GM23338 (cell line): ENCODE data around the gene GSTT4. TPM values are rescaled to one million over a fixed set of nuclear protein-coding genes. Genes with fewer than 3 reads are reported as not detected.
A peak's percentile ranks its signal among the peaks of the same experiment; 100 is the strongest.

Experiments used
- ATAC-seq: fragments of 200-7000 bp; cut with Tn5 transposase; 3 replicates; pipeline ENCODE4 v1.9.1; 2020
- DNase-seq: peaks from one replicate; pipeline ENCODE4 v3.0.0-alpha.2; 2015; ENCODE audit warnings: low spot score
- H2AFZ ChIP-seq: fragments of 200-600 bp; sonication (generic); 2 replicates; pipeline ENCODE4 v1.8.0; 2016; ENCODE audit warnings: antibody characterized with exemption, mild to moderate bottlenecking, moderate library complexity
- H3F3A ChIP-seq: fragments of 200-600 bp; sonication (generic); replicated peaks from 2 replicates; pipeline ENCODE4 v1.8.0; 2017; ENCODE audit warnings: antibody characterized with exemption, mixed run types, low read depth
- H3K27ac ChIP-seq: fragments of 200-600 bp; sonication (generic); 2 replicates; pipeline ENCODE4 v1.6.1; 2016; ENCODE audit warnings: low read depth
- H3K27me3 ChIP-seq: fragments of 200-600 bp; sonication (generic); 2 replicates; pipeline ENCODE4 v1.8.0; 2016; ENCODE audit warnings: mild to moderate bottlenecking, mixed run types, moderate library complexity; ENCODE audit not compliant: insufficient read depth
- H3K36me3 ChIP-seq: fragments of 200-600 bp; sonication (generic); 2 replicates; pipeline ENCODE4 v1.8.0; 2016; ENCODE audit warnings: mild to moderate bottlenecking; ENCODE audit not compliant: insufficient read depth
- H3K4me1 ChIP-seq: fragments of 200-600 bp; sonication (generic); 2 replicates; pipeline ENCODE4 v1.8.0; 2016; ENCODE audit warnings: mild to moderate bottlenecking, moderate library complexity; ENCODE audit not compliant: insufficient read depth
- H3K4me2 ChIP-seq: fragments of 200-600 bp; sonication (generic); 2 replicates; pipeline ENCODE4 v1.7.1; 2017; ENCODE audit warnings: mixed run types
- H3K4me3 ChIP-seq: fragments of 200-600 bp; sonication (generic); 2 replicates; pipeline ENCODE4 v1.6.1; 2016; ENCODE audit warnings: mixed run types
- H3K79me2 ChIP-seq: fragments of 200-600 bp; sonication (generic); replicated peaks from 2 replicates; pipeline ENCODE4 v1.8.0; 2017; ENCODE audit warnings: mild to moderate bottlenecking; ENCODE audit not compliant: insufficient read depth
- H3K9me2 ChIP-seq: fragments of 200-600 bp; sonication (generic); 2 replicates; pipeline ENCODE4 v1.8.0; 2017; ENCODE audit not compliant: insufficient read depth
- H4K20me1 ChIP-seq: fragments of 200-600 bp; sonication (generic); replicated peaks from 2 replicates; pipeline ENCODE4 v1.8.0; 2017; ENCODE audit warnings: mild to moderate bottlenecking; ENCODE audit not compliant: insufficient read depth
- H3K27ac Mint-ChIP-seq: 2 replicates; pipeline ENCODE4 v1.8.0; 2020; ENCODE audit warnings: inconsistent platforms, mild to moderate bottlenecking, moderate library complexity, mixed read lengths
- H3K27me3 Mint-ChIP-seq: 3 replicates; pipeline ENCODE4 v1.8.0; 2022; ENCODE audit warnings: low read depth, mild to moderate bottlenecking, moderate library complexity, mixed read lengths, inconsistent platforms; ENCODE audit not compliant: insufficient read depth, poor library complexity
- H3K36me3 Mint-ChIP-seq: 3 replicates; pipeline ENCODE4 v1.8.0; 2021; ENCODE audit warnings: low read depth, mild to moderate bottlenecking, inconsistent platforms, moderate library complexity, mixed read lengths
- H3K4me1 Mint-ChIP-seq: 3 replicates; pipeline ENCODE4 v1.8.0; 2020; ENCODE audit warnings: mild to moderate bottlenecking, inconsistent platforms, mixed read lengths
- H3K4me3 Mint-ChIP-seq: 3 replicates; pipeline ENCODE4 v1.8.0; 2021; ENCODE audit warnings: moderate library complexity, mild to moderate bottlenecking, inconsistent platforms, mixed read lengths
- H3K9me3 Mint-ChIP-seq: 3 replicates; pipeline ENCODE4 v1.8.0; 2020; ENCODE audit warnings: moderate library complexity, mild to moderate bottlenecking, inconsistent platforms, mixed read lengths
- ETS1 ChIP-seq: IDR thresholded peaks from 2 replicates; pipeline ENCODE4 v1.6.1; 2016; ENCODE audit warnings: antibody characterized with exemption
- EZH2 ChIP-seq: fragments of 200-600 bp; sonication (generic); IDR thresholded peaks from one replicate; pipeline ENCODE4 v1.8.0; 2017; ENCODE audit warnings: antibody characterized with exemption, mild to moderate bottlenecking, low read depth; ENCODE audit not compliant: unreplicated experiment
- EZH2phosphoT487 ChIP-seq: fragments of 200-600 bp; sonication (generic); IDR thresholded peaks from one replicate; pipeline ENCODE4 v1.8.1; 2018; ENCODE audit warnings: antibody characterized with exemption; ENCODE audit not compliant: unreplicated experiment
- JUNB ChIP-seq: IDR thresholded peaks from one replicate; pipeline ENCODE4 v1.6.1; 2016; ENCODE audit warnings: antibody characterized with exemption; ENCODE audit not compliant: unreplicated experiment
- NANOG ChIP-seq: IDR thresholded peaks from 2 replicates; pipeline ENCODE4 v1.6.1; 2016; ENCODE audit warnings: antibody characterized with exemption, borderline replicate concordance
- POLR2AphosphoS5 ChIP-seq: IDR thresholded peaks from 2 replicates; pipeline ENCODE4 v1.6.1; 2016; ENCODE audit warnings: antibody characterized with exemption, low read depth
- REST ChIP-seq: IDR thresholded peaks from one replicate; pipeline ENCODE4 v1.6.1; 2018; ENCODE audit warnings: antibody characterized with exemption; ENCODE audit not compliant: unreplicated experiment
- polyA plus RNA-seq: library from polyadenylated mRNA; unstranded; fragments of >200 nt; fragmentation: Nextera tagmentation; extraction: Ambion mirVana; gene quantifications from 2 replicates; pipeline ENCODE4 v1.2.1, GENCODE V29; 2016
- total RNA-seq: library from RNA; depleted of rRNA; stranded (reverse); fragments of >200 nt; shearing (Covaris generic); gene quantifications from 2 replicates; pipeline ENCODE4 v1.2.3, GENCODE V29; 2014
- TF ChIP-seq, protein P1 (sequence below), 2 experiments: fragments of 200-600 bp in 1 of 2; sonication (generic) in 1 of 2; conservative IDR thresholded peaks; 2 replicates each; pipeline versions ENCODE4 v1.5.1 to v1.6.1; 2016 to 2017; ENCODE audit warnings: antibody characterized with exemption in 2 of 2, low read depth in 2 of 2, mild to moderate bottlenecking in 2 of 2, moderate library complexity in 1 of 2

GSTT4 gene
- total and polyA plus RNA-seq, 2 experiments from 2014 or later: not detected

DNA sequence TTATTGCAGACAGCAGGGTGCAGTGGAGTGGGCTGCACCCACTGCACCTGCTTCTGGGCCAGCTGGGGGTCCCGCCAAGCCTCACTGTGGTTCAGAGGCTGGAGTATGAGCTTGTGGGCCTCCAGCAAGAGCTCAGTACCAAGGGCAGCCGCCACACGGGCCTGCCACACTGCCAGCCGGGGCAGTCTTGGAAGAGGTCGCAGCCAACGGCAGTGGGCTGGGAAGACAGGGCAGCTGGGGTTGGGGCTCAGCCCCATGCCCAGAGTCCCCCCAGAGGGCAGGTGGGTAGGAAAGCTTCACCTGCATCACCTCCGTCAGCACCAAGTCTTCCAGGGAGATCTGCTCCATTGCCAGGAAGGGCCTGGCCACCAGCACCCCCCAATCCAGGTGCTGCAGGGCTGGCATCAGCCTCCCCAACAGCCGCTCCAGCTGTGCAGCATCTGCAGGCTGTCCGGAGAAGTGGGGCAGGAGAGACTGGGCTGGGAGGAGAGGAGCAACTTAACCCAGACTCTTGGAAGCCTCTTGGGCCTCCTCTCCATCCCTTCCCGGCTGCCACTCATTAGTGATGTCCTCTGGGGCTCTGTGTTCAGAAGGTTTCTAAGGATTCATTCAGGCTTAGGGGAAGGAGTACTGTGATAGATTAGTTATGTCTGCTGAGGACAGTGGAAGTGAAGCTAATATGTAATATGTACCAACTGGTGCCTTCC, 1.1 kb upstream of the GSTT4 start (continued):
- TF ChIP-seq, protein P1, sequence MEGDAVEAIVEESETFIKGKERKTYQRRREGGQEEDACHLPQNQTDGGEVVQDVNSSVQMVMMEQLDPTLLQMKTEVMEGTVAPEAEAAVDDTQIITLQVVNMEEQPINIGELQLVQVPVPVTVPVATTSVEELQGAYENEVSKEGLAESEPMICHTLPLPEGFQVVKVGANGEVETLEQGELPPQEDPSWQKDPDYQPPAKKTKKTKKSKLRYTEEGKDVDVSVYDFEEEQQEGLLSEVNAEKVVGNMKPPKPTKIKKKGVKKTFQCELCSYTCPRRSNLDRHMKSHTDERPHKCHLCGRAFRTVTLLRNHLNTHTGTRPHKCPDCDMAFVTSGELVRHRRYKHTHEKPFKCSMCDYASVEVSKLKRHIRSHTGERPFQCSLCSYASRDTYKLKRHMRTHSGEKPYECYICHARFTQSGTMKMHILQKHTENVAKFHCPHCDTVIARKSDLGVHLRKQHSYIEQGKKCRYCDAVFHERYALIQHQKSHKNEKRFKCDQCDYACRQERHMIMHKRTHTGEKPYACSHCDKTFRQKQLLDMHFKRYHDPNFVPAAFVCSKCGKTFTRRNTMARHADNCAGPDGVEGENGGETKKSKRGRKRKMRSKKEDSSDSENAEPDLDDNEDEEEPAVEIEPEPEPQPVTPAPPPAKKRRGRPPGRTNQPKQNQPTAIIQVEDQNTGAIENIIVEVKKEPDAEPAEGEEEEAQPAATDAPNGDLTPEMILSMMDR (conservative IDR thresholded peaks at IDR 0.05; ENCODE audit: low read depth in 2 of 2): no peak
- TF ChIP-seq NANOG (no peak), EZH2phosphoT487 (no peak), JUNB (no peak)

- H3K27ac Mint-ChIP-seq: no peak overlapping the region
- H2AFZ ChIP-seq: peak overlapping the region; percentile 63; the same call in 1 of the 2 replicates
- no peaks in the 10 kb centered on the region; the same call in 1 of the 2 replicates for H3K9me2 ChIP-seq
- TF ChIP-seq JUNB: no peak
- TF ChIP-seq POLR2AphosphoS5: no peak
- no peak for TF ChIP-seq REST
- TF ChIP-seq, protein P1 (conservative IDR thresholded peaks at IDR 0.05; ENCODE audit: low read depth in 2 of 2): no peak
- TF ChIP-seq EZH2: no peak
- TF ChIP-seq NANOG: no peak
- TF ChIP-seq ETS1: no peak
Measured at GRCh38 chr22:24003887-24004286, 1.4 kb downstream of the GSTT4 start.

More at GRCh38 chr22:24003887-24004286, 1.4 kb downstream of the GSTT4 start:
- Histone ChIP-seq H3K4me3 (no peak overlapping the region), H3K79me2 (no peaks in the 10 kb centered on the region), H4K20me1 (no peaks in the 10 kb centered on the region), H3F3A (0 out of 2 replicates have a peak, but pooled peaks cover 4% of the 10 kb centered on the region), H3K27me3 (no peaks in the 10 kb centered on the region), H3K27ac (no peak overlapping the region), H3K36me3 (no peaks in the 10 kb centered on the region), H3K4me2 (no peak overlapping the region), H3K4me1 (peaks cover 8% of the 10 kb centered on the region; the same call in 1 of the 2 replicates)
- ATAC-seq: no peak
- peaks cover 7% of the 10 kb centered on the region for H3K4me1 Mint-ChIP-seq
- DNase-seq: no peak
- H3K4me3 Mint-ChIP-seq: no peak overlapping the region
- H3K36me3 Mint-ChIP-seq: no peaks in the 10 kb centered on the region
- no peaks in the 10 kb centered on the region; the same call in 2 of the 3 replicates for H3K9me3 Mint-ChIP-seq
- H3K27me3 Mint-ChIP-seq: peaks cover 22% of the 10 kb centered on the region
